Neuronal stem cell (in vitro differentiated cells): Measurements from ENCODE around the gene CDKN2A.

Source experiments
- DNase-seq: peaks from one replicate; pipeline ENCODE4 v3.0.0-alpha.2; 2013; ENCODE audit warnings: low spot score
- H2AFZ ChIP-seq: one replicate; pipeline ENCODE4 v1.6.1; 2013; ENCODE audit warnings: mild to moderate bottlenecking, low read length, inconsistent platforms
- H2AK5ac ChIP-seq: 2 replicates; pipeline ENCODE4 v1.6.1; 2013; ENCODE audit warnings: low read depth, mild to moderate bottlenecking, inconsistent platforms, low read length, moderate library complexity, mixed read lengths
- H2BK120ac ChIP-seq: 2 replicates; pipeline ENCODE4 v1.6.1; 2013; ENCODE audit warnings: low read depth, mild to moderate bottlenecking, inconsistent platforms, low read length, moderate library complexity, mixed read lengths
- H2BK12ac ChIP-seq: one replicate; pipeline ENCODE4 v1.6.1; 2013; ENCODE audit warnings: low read length, inconsistent platforms
- H2BK15ac ChIP-seq: 2 replicates; pipeline ENCODE4 v1.6.1; 2013; ENCODE audit warnings: mild to moderate bottlenecking, low read length, inconsistent platforms, mixed read lengths
- H2BK5ac ChIP-seq: one replicate; pipeline ENCODE4 v1.6.1; 2013; ENCODE audit warnings: inconsistent platforms, mild to moderate bottlenecking, low read length, moderate library complexity
- H3K14ac ChIP-seq: one replicate; pipeline ENCODE4 v1.6.1; 2013; ENCODE audit warnings: low read length, inconsistent platforms
- H3K18ac ChIP-seq: 2 replicates; pipeline ENCODE4 v1.6.1; 2013; ENCODE audit warnings: low read length, inconsistent platforms
- H3K23ac ChIP-seq: 2 replicates; pipeline ENCODE4 v1.6.1; 2013; ENCODE audit warnings: low read depth, mild to moderate bottlenecking, mixed read lengths, low read length, inconsistent platforms; ENCODE audit not compliant: poor library complexity
- H3K27ac ChIP-seq: replicated peaks from 3 replicates; pipeline ENCODE4 v1.5.1; 2013; ENCODE audit warnings: low read length, inconsistent platforms
- H3K27me3 ChIP-seq, 3 experiments: 2 replicates each; pipeline ENCODE4 v1.6.1; 2013; ENCODE audit warnings: low read length in 3 of 3, mild to moderate bottlenecking in 2 of 3, inconsistent platforms in 1 of 3, low read depth in 1 of 3, mixed read lengths in 1 of 3, moderate library complexity in 1 of 3; ENCODE audit not compliant: control insufficient read depth in 3 of 3, insufficient read depth in 3 of 3
- H3K36me3 ChIP-seq, 2 donors: replicated peaks in 1 of 2; 2 replicates each; pipeline ENCODE4 v1.6.1; 2013; ENCODE audit warnings: low read length in 2 of 2; ENCODE audit not compliant: control insufficient read depth in 2 of 2, insufficient read depth in 2 of 2
- H3K4ac ChIP-seq: 2 replicates; pipeline ENCODE4 v1.6.1; 2013; ENCODE audit warnings: inconsistent platforms, mild to moderate bottlenecking, low read length, moderate library complexity
- H3K4me1 ChIP-seq, 2 donors: 1 replicate in 1 of 2; 2 replicates in 1 of 2; pipeline ENCODE4 v1.6.1; 2013; ENCODE audit warnings: low read length in 2 of 2, low read depth in 1 of 2; ENCODE audit not compliant: control insufficient read depth in 2 of 2, insufficient read depth in 1 of 2
- H3K4me2 ChIP-seq: one replicate; pipeline ENCODE4 v1.6.1; 2013; ENCODE audit warnings: mild to moderate bottlenecking, low read length, inconsistent platforms; ENCODE audit not compliant: insufficient read depth, poor library complexity, severe bottlenecking
- H3K4me3 ChIP-seq, 2 donors: 2 replicates each; pipeline ENCODE4 v1.5.1; 2013; ENCODE audit warnings: low read length in 2 of 2, mild to moderate bottlenecking in 2 of 2, inconsistent platforms in 1 of 2, moderate library complexity in 1 of 2
- H3K79me1 ChIP-seq: one replicate; pipeline ENCODE4 v1.6.1; 2013; ENCODE audit warnings: low read depth, mild to moderate bottlenecking, inconsistent platforms, low read length, moderate library complexity
- H3K9ac ChIP-seq: one replicate; pipeline ENCODE4 v1.6.1; 2013; ENCODE audit warnings: mild to moderate bottlenecking, low read depth, low read length, inconsistent platforms; ENCODE audit not compliant: poor library complexity
- H3K9me3 ChIP-seq, 2 donors: replicated peaks in 1 of 2; 2 replicates each; pipeline versions ENCODE3 to v1.6.1; 2013; ENCODE audit warnings: low read length in 2 of 2, mild to moderate bottlenecking in 2 of 2, inconsistent platforms in 1 of 2, low read depth in 1 of 2, mixed read lengths in 1 of 2, moderate library complexity in 1 of 2; ENCODE audit not compliant: control insufficient read depth in 2 of 2, insufficient read depth in 1 of 2
- H4K8ac ChIP-seq: one replicate; pipeline ENCODE4 v1.6.1; 2013; ENCODE audit warnings: low read depth, mild to moderate bottlenecking, inconsistent platforms, low read length, moderate library complexity
- H4K91ac ChIP-seq: one replicate; pipeline ENCODE4 v1.6.1; 2013; ENCODE audit warnings: low read length, low read depth, mild to moderate bottlenecking, inconsistent platforms; ENCODE audit not compliant: poor library complexity
- WGBS, 2 donors: extraction: QIAGEN DNeasy Blood & Tissue Kit; methylation state at CpG; one replicate each; pipeline ENCODE4 v1.1.7; 2013; ENCODE audit warnings: missing lambda C conversion rate in 2 of 2, mixed read lengths in 1 of 2; ENCODE audit not compliant: insufficient read length in 2 of 2, insufficient replicate concordance in 1 of 2; ENCODE audit errors: extremely low coverage in 2 of 2; 5-methylcytosine and 5-hydroxymethylcytosine counted together

Gene CDKN2A

DNA sequence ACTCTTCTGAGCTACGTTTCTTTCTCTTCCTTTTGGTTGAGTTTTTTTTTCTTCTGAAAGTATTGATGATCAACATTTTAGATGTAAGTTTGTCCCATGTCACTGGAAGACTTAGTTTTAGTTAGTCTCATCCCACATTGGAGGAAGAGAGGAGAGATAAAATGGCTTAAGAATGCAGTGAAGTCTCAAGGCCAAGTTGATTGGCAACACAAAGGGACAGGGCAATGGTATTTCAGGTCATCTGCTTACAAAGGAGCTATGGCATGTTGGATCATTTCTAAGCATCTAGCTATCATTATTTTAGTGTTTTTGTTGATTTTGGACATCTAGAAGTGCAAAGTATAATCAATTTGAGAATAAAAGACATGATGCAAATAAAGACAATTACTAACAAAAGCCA, 58.6 kb downstream of the CDKN2A start:
- H2BK120ac ChIP-seq: no peak overlapping the region
- H2AK5ac ChIP-seq: no peak overlapping the region
- no CpG with 5 or more reads among the region's 1 CpG for WGBS, 2 donors
- peaks cover 2 to 18% of the 10 kb centered on the region in 2 donors for H3K36me3 ChIP-seq
- H3K4ac ChIP-seq: no peak overlapping the region
- no peak overlapping the region for H3K18ac ChIP-seq
- H2AFZ ChIP-seq: no peak overlapping the region
- H2BK5ac ChIP-seq: no peak overlapping the region
- H3K23ac ChIP-seq: no peak overlapping the region
- no peak overlapping the region for H3K4me3 ChIP-seq
- no peak overlapping the region for H3K14ac ChIP-seq
- H3K9ac ChIP-seq: no peak overlapping the region
- H3K27ac ChIP-seq: no peak overlapping the region
- H3K9me3 ChIP-seq: no peaks in the 10 kb centered on the region
- no peak overlapping the region for H4K8ac ChIP-seq
- no peak overlapping the region for H3K4me2 ChIP-seq
- H3K27me3 ChIP-seq: no peaks in the 10 kb centered on the region
- no peak overlapping the region for H2BK15ac ChIP-seq
- H2BK12ac ChIP-seq: no peak overlapping the region
- no peak for DNase-seq
- no peaks in the 10 kb centered on the region for H3K79me1 ChIP-seq
- H3K4me1 ChIP-seq: no peaks in the 10 kb centered on the region
- H4K91ac ChIP-seq: no peak overlapping the region

DNA sequence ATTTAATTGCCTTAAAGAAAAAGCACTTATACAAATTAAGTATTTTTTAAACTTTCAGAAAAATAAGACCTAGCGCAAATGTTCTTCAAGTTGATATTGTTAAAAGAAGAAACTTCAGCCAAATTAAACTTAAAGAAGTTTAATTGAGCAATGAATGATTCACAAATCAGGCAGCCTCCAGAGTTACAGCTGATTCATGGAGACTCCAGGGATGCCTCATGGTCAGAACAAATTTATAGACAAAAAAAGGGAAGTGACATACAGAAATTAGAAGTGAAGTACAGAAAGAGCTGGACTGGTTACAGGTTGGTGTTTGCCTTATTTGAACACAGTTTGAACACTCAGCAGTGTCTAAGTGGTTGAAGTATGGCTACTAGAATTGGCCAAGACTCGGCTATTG, 60.3 kb downstream of the CDKN2A start:
- no peak overlapping the region for H3K18ac ChIP-seq
- H4K8ac ChIP-seq: no peak overlapping the region
- H3K4ac ChIP-seq: no peak overlapping the region
- H3K27ac ChIP-seq: no peak overlapping the region
- no peaks in the 10 kb centered on the region for H3K9me3 ChIP-seq
- no peaks in the 10 kb centered on the region for H3K4me1 ChIP-seq
- no peak overlapping the region for H2BK5ac ChIP-seq
- H2BK12ac ChIP-seq: no peak overlapping the region
- H3K9ac ChIP-seq: no peak overlapping the region
- H3K23ac ChIP-seq: no peak overlapping the region
- no peak overlapping the region for H3K14ac ChIP-seq
- H2AK5ac ChIP-seq: no peak overlapping the region
- H3K4me3 ChIP-seq: no peak overlapping the region
- no peak overlapping the region for H2BK15ac ChIP-seq
- no CpG with 5 or more reads among the region's 2 CpGs for WGBS, 2 donors
- H2AFZ ChIP-seq: no peak overlapping the region
- no peak overlapping the region for H4K91ac ChIP-seq
- H2BK120ac ChIP-seq: no peak overlapping the region
- no peaks in the 10 kb centered on the region for H3K79me1 ChIP-seq
- no peak overlapping the region for H3K4me2 ChIP-seq
- DNase-seq: no peak
- no peaks in the 10 kb centered on the region for H3K27me3 ChIP-seq
- peaks cover 2 to 23% of the 10 kb centered on the region in 2 donors for H3K36me3 ChIP-seq

DNA sequence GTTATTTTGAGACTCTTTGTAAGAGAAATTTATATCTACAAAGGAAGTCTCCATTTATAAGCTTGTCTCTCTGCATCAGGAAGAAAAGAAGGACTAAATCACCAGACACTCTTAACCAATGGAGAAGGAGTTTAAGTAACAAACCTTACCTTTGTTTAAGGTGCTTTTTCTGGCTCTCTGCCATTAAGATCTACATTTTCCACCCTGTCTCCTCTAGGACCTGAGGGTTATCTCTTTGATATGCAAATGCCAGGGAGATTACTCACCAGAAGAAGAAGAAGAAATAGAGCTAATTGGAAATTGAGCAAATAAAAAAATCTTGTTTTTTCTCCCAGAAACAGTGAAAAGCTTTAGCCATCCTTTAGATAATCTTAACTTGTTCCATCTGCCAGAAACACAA, 60.9 kb downstream of the CDKN2A start:
- H3K9ac ChIP-seq: no peak overlapping the region
- H2AK5ac ChIP-seq: no peak overlapping the region
- no peak overlapping the region for H4K91ac ChIP-seq
- no peak overlapping the region for H4K8ac ChIP-seq
- no peaks in the 10 kb centered on the region for H3K9me3 ChIP-seq
- no peak overlapping the region for H3K27ac ChIP-seq
- no peak overlapping the region for H3K4me2 ChIP-seq
- H2AFZ ChIP-seq: no peak overlapping the region
- no peak overlapping the region for H2BK5ac ChIP-seq
- H3K4me3 ChIP-seq: no peak overlapping the region
- H3K79me1 ChIP-seq: no peaks in the 10 kb centered on the region
- H3K23ac ChIP-seq: no peak overlapping the region
- no peaks in the 10 kb centered on the region for H3K27me3 ChIP-seq
- peaks cover 2 to 23% of the 10 kb centered on the region in 2 donors for H3K36me3 ChIP-seq
- H3K14ac ChIP-seq: no peak overlapping the region
- H3K4ac ChIP-seq: no peak overlapping the region
- H2BK120ac ChIP-seq: no peak overlapping the region
- H2BK12ac ChIP-seq: no peak overlapping the region
- no peak overlapping the region for H3K18ac ChIP-seq
- DNase-seq: no peak
- no peaks in the 10 kb centered on the region for H3K4me1 ChIP-seq
- no peak overlapping the region for H2BK15ac ChIP-seq

DNA sequence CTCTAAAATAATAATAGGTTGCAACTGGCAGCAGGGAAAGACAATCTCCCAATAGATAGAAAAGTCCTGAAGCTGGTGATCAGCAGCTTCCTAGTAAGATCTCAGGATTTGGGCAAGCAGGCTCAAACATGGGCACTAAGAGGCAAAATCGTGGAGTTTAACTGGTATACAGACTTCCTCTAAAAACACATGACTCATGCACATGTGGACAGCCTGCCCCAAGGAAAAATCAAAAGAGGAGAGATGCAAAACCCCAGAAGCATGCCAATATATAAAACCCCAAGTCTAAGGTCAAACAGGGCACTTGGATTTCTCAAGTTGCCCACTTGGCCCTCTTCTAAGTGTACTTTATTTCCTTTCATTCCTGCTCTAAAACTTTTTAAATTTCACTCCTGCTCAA, 62.8 kb downstream of the CDKN2A start:
- Histone ChIP-seq H3K18ac (no peak overlapping the region), H3K27ac (no peak overlapping the region), H3K14ac (no peak overlapping the region), H3K9ac (no peak overlapping the region), H3K4ac (no peak overlapping the region), H3K4me2 (no peak overlapping the region), H3K23ac (no peak overlapping the region), H3K36me3 (peaks cover 2 to 23% of the 10 kb centered on the region in 2 donors), H2AK5ac (no peak overlapping the region), H3K79me1 (no peaks in the 10 kb centered on the region), H4K91ac (no peak overlapping the region), H2BK15ac (no peak overlapping the region), H3K4me3 (no peak overlapping the region), H4K8ac (no peak overlapping the region), H2BK12ac (no peak overlapping the region), H2BK120ac (no peak overlapping the region), H3K4me1 (no peaks in the 10 kb centered on the region), H3K9me3 (no peaks in the 10 kb centered on the region), H2AFZ (no peak overlapping the region), H2BK5ac (no peak overlapping the region), H3K27me3 (no peaks in the 10 kb centered on the region)
- no CpG with 5 or more reads among the region's 1 CpG for WGBS, 2 donors
- DNase-seq: no peak
